HG03521 (cell line): ENCODE data around the gene WBP1L.
"Not testable (repeated sequence)": the region's sequence is repeated elsewhere in the genome, so short reads cannot be mapped to it uniquely, and the experiment has no call there.

Experiments
- ATAC-seq: cut with Tn5 transposase; IDR thresholded peaks from one replicate; pipeline ENCODE4 v1.9.1; 2021; ENCODE audit warnings: mild to moderate bottlenecking, moderate library complexity; ENCODE audit not compliant: unreplicated experiment

Gene WBP1L

GRCh38 chr10:102834143-102834542 is 90.4 kb downstream of the WBP1L start:
- ATAC-seq: no peak

DNA sequence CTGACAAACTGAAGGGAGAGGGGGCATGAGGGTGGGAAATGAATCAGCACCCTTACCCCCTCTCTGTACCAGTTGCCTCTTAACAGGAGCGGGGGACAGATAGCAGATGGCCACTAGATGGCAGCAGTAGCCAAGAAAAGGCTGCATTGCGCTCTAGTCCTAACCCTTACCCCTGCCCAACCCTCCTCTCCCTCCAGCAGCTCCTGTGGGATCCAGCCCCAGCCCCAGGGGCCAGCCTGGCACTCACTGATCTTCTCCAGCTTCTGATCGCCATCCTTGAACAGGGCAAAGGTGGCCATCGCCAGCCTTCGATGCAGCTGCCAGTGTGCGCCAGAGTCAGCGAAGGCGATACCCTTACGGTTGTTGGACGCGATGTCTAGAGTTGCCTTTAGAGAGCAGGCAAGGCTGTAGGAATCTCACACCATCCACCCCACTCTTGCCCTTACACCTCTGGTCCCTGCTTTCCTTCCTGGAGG is 91.3 kb downstream of the WBP1L start:
- peak; percentile 66 for ATAC-seq

- no peak for ATAC-seq
Measured at GRCh38 chr10:102837230-102837721, 93.5 kb downstream of the WBP1L start, which contains the start of gene CYP17A1. Gene CYP17A1, minus strand, starts transcription at chr10:102837413. Its CDS starts 52 bp downstream, at chr10:102837361.

DNA sequence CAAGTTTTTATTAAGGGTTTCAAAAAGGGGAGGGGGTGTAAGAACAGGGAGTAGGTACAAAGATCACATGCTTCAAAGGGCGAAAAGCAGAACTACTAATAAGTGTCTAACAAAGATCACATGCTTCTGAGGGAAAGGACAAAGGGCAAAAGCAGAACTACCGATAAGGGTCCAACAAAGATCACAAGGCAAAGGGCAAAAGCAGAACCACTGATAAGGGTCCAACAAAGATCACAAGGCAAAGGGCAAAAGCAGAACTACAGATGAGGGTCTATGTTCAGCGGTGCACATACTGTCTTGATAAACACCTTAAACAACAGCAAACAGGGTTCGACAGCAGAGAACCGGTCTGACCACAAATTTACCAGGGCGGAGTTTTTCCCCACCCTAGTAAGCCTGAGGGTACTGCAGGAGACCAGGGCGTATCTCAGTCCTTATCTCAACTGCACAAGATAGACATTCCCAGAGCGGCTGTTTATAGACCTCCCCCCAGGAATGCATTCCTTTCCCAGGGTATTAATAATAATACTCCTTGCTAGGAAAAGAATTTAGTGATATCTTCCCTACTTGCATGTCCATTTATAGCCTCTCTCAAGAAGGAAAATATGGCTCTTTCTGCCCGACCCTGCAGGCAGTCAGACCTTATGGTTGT is 94.7 kb downstream of the WBP1L start:
- ATAC-seq: not testable (repeated sequence)

- no peak for ATAC-seq
Measured at GRCh38 chr10:102841827-102842345, 98.1 kb downstream of the WBP1L start.

DNA sequence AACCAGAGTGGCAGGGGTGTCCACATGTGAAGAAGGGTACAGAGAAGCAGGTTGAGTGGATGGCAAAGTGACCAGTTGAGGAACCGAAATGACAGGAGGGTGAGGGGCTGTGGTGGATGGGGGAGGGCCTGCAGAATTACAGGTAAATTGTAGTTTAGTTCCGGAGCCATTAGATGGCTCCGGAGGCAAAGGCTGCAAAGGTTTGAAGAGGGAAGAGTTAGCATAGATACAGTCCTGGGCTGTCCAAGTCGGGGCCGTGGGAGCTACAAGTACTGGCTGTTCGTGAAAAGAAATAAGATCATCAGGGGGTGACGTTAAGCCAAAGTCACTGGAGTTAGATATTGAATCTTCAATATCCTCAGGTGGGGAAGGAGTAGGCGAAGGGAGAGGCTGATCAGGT is 99.4 kb downstream of the WBP1L start:
- ATAC-seq: not testable (repeated sequence)

GRCh38 chr10:102844190-102844776 is 100.5 kb downstream of the WBP1L start:
- ATAC-seq: not testable (repeated sequence)

DNA sequence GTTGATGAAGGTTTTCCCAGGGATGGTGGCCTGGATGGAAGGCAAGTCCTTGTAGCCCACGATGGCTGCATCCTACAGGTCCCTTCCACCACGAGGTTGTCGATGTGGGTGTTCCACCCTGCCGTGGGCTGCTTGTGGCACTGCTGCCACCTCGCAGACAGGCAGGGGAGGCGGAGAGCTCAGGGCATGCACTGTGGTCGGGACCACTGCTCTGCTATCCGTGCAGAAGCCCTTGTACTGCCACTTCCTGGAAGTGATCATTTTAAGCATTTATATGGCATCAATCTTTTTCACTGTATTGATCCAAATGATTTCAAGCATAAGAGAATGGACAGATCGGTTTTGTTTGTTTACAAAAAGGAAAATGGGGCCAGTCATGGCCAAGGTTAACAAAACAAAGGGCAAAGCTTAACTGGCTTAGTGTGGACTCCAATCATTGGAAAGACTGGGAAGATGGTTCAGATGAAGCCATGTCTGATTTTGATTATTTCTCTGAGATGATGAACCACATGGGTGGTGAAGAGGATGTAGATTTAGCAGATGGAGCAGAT is 101.7 kb downstream of the WBP1L start:
- ATAC-seq: no peak

- ATAC-seq: no peak
Measured at GRCh38 chr10:102850025-102850518, 106.3 kb downstream of the WBP1L start.

- not testable (repeated sequence) for ATAC-seq
Measured at GRCh38 chr10:102853237-102853636, 109.5 kb downstream of the WBP1L start.

DNA sequence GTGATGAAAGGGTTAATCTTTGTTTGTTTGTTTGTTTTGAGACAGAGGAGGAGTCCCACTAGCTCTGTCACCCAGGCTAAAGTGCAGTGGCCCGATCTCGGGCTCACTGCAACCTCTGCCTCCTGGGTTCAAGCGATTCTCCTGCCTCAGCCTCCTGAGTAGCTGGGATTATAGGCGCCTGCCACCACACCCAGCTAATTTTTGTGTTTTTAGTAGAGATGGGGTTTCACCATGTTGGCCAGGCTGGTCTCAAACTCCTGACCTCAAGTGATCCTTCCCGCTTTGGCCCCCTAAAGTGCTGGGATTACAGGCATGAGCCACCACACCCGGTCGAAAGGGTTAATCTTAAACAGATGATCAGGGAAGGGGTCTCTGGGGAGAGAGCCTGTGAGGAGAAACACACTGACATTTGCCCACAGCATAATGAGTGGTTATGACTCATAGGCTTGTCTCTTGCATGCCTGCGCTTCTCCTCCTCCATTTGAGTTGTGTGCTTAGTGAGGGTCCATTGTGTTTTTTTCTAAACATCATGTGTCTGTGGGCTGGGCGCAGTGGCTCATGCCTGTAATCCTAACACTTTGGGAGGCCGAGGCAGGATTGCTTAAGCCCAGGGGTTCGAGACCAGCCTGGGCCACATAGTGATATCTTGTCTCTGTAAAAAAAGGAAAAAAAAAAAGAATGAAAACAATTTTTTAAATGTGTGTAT is 112.1 kb downstream of the WBP1L start:
- ATAC-seq: not testable (repeated sequence)

DNA sequence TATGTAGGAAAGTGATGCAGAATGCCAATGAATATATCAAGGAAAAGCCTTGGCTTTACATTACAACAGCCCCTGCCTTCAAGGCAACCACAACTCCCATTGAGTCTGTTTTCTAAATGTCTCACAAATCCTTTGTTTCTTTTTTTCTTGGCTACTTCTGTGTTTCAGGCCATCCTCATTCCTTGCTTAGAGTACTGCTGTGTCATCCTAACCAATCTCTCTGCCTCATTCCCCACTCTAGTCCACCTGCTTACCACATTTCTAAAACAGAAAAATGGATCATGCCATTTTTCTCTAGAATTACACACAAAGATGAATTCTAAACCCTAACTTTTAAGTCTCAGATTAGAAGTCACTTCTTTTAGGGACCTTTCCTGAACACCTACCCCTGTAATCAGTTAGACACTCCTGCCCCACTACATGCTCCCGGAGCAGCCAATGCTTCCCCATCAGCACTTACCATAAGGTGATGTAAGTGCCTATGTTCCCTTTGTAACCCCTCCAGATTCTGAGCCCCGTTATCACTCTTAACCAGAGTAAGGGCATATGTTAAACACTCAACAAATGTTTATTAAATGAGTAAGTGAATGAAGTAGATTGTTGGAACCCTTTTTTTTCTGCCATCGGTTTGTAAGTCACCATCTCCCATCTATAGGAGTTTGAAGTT is 113.1 kb downstream of the WBP1L start:
- no peak for ATAC-seq

GRCh38 chr10:102859911-102860310 is 116.2 kb downstream of the WBP1L start:
- ATAC-seq: no peak

DNA sequence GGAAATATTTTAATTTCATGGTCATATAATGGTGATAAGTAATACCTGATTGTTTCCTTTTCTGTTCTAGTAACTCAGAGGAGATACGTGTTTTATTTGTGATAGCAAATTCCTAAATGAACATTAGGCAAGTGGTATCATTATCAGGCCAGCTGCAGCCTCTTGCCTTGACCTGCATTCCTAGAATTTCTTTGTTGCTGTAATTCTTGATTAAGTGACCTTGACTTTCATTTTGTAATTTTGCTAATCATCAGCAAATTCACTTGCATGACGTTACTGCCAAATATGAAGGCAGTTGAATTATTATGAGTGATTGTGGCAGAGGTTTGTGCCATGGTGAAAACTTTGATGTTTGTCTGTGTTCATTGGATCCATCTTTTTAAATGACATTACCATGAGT is 119.9 kb downstream of the WBP1L start:
- ATAC-seq: no peak

- no peak for ATAC-seq
Measured at GRCh38 chr10:102865620-102866019, 121.9 kb downstream of the WBP1L start.
